Hepatocyte (in vitro differentiated cells): Measurements from ENCODE around the gene ATP2C2. TPM values are rescaled to one million over a fixed set of nuclear protein-coding genes. Genes with fewer than 3 reads are reported as not detected.

Source experiments
- DNase-seq: peaks from one replicate; pipeline ENCODE4 v3.0.0-alpha.2; 2016; ENCODE audit warnings: low spot score
- H2AFZ ChIP-seq: fragments of 200-600 bp; sonication (generic); 2 replicates; pipeline ENCODE4 v1.6.0; 2016; ENCODE audit warnings: antibody characterized with exemption, mild to moderate bottlenecking
- H3K27ac ChIP-seq: fragments of 200-600 bp; sonication (generic); 2 replicates; pipeline ENCODE4 v1.5.1; 2016; ENCODE audit warnings: mild to moderate bottlenecking
- H3K27me3 ChIP-seq: fragments of 200-600 bp; sonication (generic); 2 replicates; pipeline ENCODE4 v1.6.1; 2016
- H3K36me3 ChIP-seq: fragments of 200-600 bp; sonication (generic); replicated peaks from 2 replicates; pipeline ENCODE4 v1.5.1; 2016; ENCODE audit warnings: low read depth; ENCODE audit not compliant: insufficient read depth
- H3K4me1 ChIP-seq: fragments of 200-600 bp; sonication (generic); 2 replicates; pipeline ENCODE4 v1.5.1; 2016; ENCODE audit warnings: mild to moderate bottlenecking, moderate library complexity; ENCODE audit not compliant: insufficient read depth
- H3K4me2 ChIP-seq: fragments of 200-600 bp; sonication (generic); 2 replicates; pipeline ENCODE4 v1.6.0; 2016
- H3K4me3 ChIP-seq: fragments of 200-600 bp; sonication (generic); 2 replicates; pipeline ENCODE4 v1.5.1; 2016; ENCODE audit warnings: mild to moderate bottlenecking
- H3K79me2 ChIP-seq: fragments of 200-600 bp; sonication (generic); 2 replicates; pipeline ENCODE4 v1.6.0; 2017; ENCODE audit warnings: mild to moderate bottlenecking
- H3K9me2 ChIP-seq: fragments of 200-600 bp; sonication (generic); replicated peaks from 2 replicates; pipeline ENCODE4 v1.6.0; 2017; ENCODE audit warnings: mild to moderate bottlenecking; ENCODE audit not compliant: insufficient read depth
- H3K9me3 ChIP-seq: fragments of 200-600 bp; sonication (generic); 2 replicates; pipeline ENCODE4 v1.5.1; 2016; ENCODE audit warnings: low read depth, mild to moderate bottlenecking
- H4K20me1 ChIP-seq: fragments of 200-600 bp; sonication (generic); 2 replicates; pipeline ENCODE4 v1.6.0; 2016; ENCODE audit warnings: mild to moderate bottlenecking; ENCODE audit not compliant: insufficient read depth, poor library complexity, severe bottlenecking
- CTCF ChIP-seq: fragments of 200-600 bp; sonication (generic); IDR thresholded peaks from 2 replicates; pipeline ENCODE4 v1.5.1; 2016; ENCODE audit warnings: antibody characterized with exemption, mild to moderate bottlenecking; ENCODE audit not compliant: poor library complexity
- EZH2 ChIP-seq: fragments of 200-600 bp; sonication (generic); IDR thresholded peaks from 2 replicates; pipeline ENCODE4 v1.6.1; 2016; ENCODE audit warnings: antibody characterized with exemption, mild to moderate bottlenecking, borderline replicate concordance
- EZH2phosphoT487 ChIP-seq: fragments of 200-600 bp; sonication (generic); IDR thresholded peaks from one replicate; pipeline ENCODE4 v1.6.1; 2018; ENCODE audit warnings: antibody characterized with exemption, mild to moderate bottlenecking, low read depth, moderate library complexity; ENCODE audit not compliant: unreplicated experiment, severe bottlenecking
- WGBS: methylation state at CpG from one replicate; pipeline ENCODE4 v1.1.6; 2016; ENCODE audit warnings: low lambda C conversion rate; ENCODE audit errors: missing lambda C conversion rate; 5-methylcytosine and 5-hydroxymethylcytosine counted together
- polyA plus RNA-seq: library from polyadenylated mRNA; unstranded; fragments of >200 nt; fragmentation: Nextera tagmentation; extraction: Ambion mirVana; gene quantifications from 2 replicates; pipeline ENCODE4 v1.2.1, GENCODE V29; 2016
- total RNA-seq: library from RNA; depleted of rRNA; stranded (reverse); fragments of >200 nt; gene quantifications from 2 replicates; pipeline ENCODE4 v1.2.3, GENCODE V29; 2014

ATP2C2 gene
- total and polyA plus RNA-seq, 2 experiments from 2014 or later: 6.0 to 6.8 TPM

GRCh38 chr16:84369105-84369504 is 767 bp downstream of the ATP2C2 start:
- H4K20me1 ChIP-seq: no peaks in the 10 kb centered on the region
- no peaks in the 10 kb centered on the region for H3K9me2 ChIP-seq
- H3K4me3 ChIP-seq: no peak overlapping the region
- no peak overlapping the region for H2AFZ ChIP-seq
- DNase-seq: no peak
- TF ChIP-seq EZH2: no peak
- H3K9me3 ChIP-seq: no peaks in the 10 kb centered on the region
- H3K27me3 ChIP-seq: peaks cover 32% of the 10 kb centered on the region
- H3K27ac ChIP-seq: no peak overlapping the region
- no peaks in the 10 kb centered on the region for H3K79me2 ChIP-seq
- H3K4me1 ChIP-seq: peaks cover 4% of the 10 kb centered on the region
- 70% methylated on average over 7 of the region's 7 CpGs for WGBS
- H3K36me3 ChIP-seq: no peaks in the 10 kb centered on the region
- peak overlapping the region; percentile 97 for H3K4me2 ChIP-seq

GRCh38 chr16:84369938-84370627 is 1.7 kb downstream of the ATP2C2 start:
- Histone ChIP-seq H3K27me3 (peaks cover 32% of the 10 kb centered on the region), H3K79me2 (no peaks in the 10 kb centered on the region), H3K4me1 (peaks cover 4% of the 10 kb centered on the region), H2AFZ (no peak overlapping the region), H3K9me3 (no peaks in the 10 kb centered on the region), H3K9me2 (no peaks in the 10 kb centered on the region), H3K4me3 (no peak overlapping the region), H3K36me3 (no peaks in the 10 kb centered on the region), H4K20me1 (no peaks in the 10 kb centered on the region), H3K4me2 (peak overlapping the region; percentile 20), H3K27ac (peak overlapping the region; percentile 65)
- DNase-seq: no peak
- WGBS: 66% methylated on average over 11 of the region's 11 CpGs
- no peak for TF ChIP-seq CTCF
- no peak for TF ChIP-seq EZH2
- no peak for TF ChIP-seq EZH2phosphoT487

- Histone ChIP-seq H3K9me3 (no peaks in the 10 kb centered on the region), H3K36me3 (no peaks in the 10 kb centered on the region), H3K27ac (peak overlapping the region; percentile 65), H3K4me1 (peaks cover 4% of the 10 kb centered on the region), H3K4me3 (no peak overlapping the region), H3K4me2 (peak overlapping the region; percentile 20), H3K27me3 (peaks cover 32% of the 10 kb centered on the region), H3K9me2 (no peaks in the 10 kb centered on the region), H2AFZ (no peak overlapping the region), H4K20me1 (no peaks in the 10 kb centered on the region), H3K79me2 (no peaks in the 10 kb centered on the region)
- 65% methylated on average over 8 of the region's 8 CpGs for WGBS
- peak; percentile 51 for DNase-seq
- TF ChIP-seq CTCF (no peak), EZH2 (no peak), EZH2phosphoT487 (no peak)
These were observed 2.6 kb downstream of the ATP2C2 start for GRCh38 chr16:84370723-84371552.

GRCh38 chr16:84371553-84371865 is 3.2 kb downstream of the ATP2C2 start:
- 83% methylated on average over 4 of the region's 4 CpGs for WGBS
- Histone ChIP-seq H3K27me3 (peaks cover 29% of the 10 kb centered on the region), H3K4me2 (no peak overlapping the region), H3K36me3 (no peaks in the 10 kb centered on the region), H3K79me2 (no peaks in the 10 kb centered on the region), H3K4me3 (no peak overlapping the region), H3K27ac (no peak overlapping the region), H4K20me1 (no peaks in the 10 kb centered on the region), H3K4me1 (peaks cover 4% of the 10 kb centered on the region), H3K9me2 (no peaks in the 10 kb centered on the region), H3K9me3 (no peaks in the 10 kb centered on the region), H2AFZ (no peak overlapping the region)
- no peak for TF ChIP-seq CTCF
- no peak for TF ChIP-seq EZH2phosphoT487
- no peak for TF ChIP-seq EZH2
- DNase-seq: no peak
